ENCODE data around the gene DLG3.

DLG3 gene

DNA sequence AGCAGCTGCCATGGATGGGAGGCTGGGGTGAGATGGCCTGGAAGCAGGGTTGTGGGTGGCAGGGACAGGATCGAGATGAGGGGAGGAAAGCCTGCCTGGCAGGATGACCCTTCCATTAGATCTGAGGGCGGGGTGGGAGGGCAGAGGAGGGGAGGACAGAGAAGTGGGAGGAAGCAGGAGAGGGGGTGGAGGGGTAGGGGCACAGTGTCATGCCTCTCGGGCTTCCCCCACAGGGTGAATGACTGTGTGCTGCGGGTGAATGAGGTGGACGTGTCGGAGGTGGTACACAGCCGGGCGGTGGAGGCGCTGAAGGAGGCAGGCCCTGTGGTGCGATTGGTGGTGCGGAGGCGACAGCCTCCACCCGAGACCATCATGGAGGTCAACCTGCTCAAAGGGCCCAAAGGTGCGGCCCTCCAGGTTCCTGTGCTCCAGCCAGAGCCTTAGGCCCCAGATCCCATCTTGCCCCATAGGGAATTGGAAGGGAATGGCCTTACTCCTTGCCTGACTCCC lies 4.9 kb downstream of the DLG3 start:
- Histone ChIP-seq H3K4me1 (ENCODE audit: control insufficient read depth, low read length) (peaks cover 27% of the 10 kb centered on the region), H3F3A (ENCODE audit: control insufficient read depth, insufficient read depth) (0 out of 2 replicates have a peak, but pooled peaks cover 9% of the 10 kb centered on the region), H3K79me2 (ENCODE audit: control insufficient read depth, low read length) (no peaks in the 10 kb centered on the region), H3K9me2 (replicated peaks; ENCODE audit: control insufficient read depth, low read length) (no peaks in the 10 kb centered on the region), H4K20me1 (ENCODE audit: control insufficient read depth, insufficient read depth, low read depth, low read length) (no peaks in the 10 kb centered on the region), H3K36me3 (ENCODE audit: control insufficient read depth, low read length) (no peaks in the 10 kb centered on the region), H3K27ac (ENCODE audit: low read depth, low read length) (no peak overlapping the region), H3K4me3 (ENCODE audit: low read length) (no peak overlapping the region), H3K4me2 (ENCODE audit: low read length) (no peak overlapping the region), H3K9me3 (ENCODE audit: control insufficient read depth, insufficient read depth, low read length) (no peaks in the 10 kb centered on the region), H3K27me3 (ENCODE audit: control insufficient read depth, low read length) (peaks cover 4% of the 10 kb centered on the region)
- TF ChIP-seq, protein P1, sequence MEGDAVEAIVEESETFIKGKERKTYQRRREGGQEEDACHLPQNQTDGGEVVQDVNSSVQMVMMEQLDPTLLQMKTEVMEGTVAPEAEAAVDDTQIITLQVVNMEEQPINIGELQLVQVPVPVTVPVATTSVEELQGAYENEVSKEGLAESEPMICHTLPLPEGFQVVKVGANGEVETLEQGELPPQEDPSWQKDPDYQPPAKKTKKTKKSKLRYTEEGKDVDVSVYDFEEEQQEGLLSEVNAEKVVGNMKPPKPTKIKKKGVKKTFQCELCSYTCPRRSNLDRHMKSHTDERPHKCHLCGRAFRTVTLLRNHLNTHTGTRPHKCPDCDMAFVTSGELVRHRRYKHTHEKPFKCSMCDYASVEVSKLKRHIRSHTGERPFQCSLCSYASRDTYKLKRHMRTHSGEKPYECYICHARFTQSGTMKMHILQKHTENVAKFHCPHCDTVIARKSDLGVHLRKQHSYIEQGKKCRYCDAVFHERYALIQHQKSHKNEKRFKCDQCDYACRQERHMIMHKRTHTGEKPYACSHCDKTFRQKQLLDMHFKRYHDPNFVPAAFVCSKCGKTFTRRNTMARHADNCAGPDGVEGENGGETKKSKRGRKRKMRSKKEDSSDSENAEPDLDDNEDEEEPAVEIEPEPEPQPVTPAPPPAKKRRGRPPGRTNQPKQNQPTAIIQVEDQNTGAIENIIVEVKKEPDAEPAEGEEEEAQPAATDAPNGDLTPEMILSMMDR (IDR thresholded peaks at IDR 0.05; ENCODE audit: low read depth, low read length, poor library complexity, severe bottlenecking): no peak
- TF ChIP-seq EZH2phosphoT487 (IDR thresholded peaks at IDR 0.05; ENCODE audit: borderline replicate concordance, low read length): no peak

DNA sequence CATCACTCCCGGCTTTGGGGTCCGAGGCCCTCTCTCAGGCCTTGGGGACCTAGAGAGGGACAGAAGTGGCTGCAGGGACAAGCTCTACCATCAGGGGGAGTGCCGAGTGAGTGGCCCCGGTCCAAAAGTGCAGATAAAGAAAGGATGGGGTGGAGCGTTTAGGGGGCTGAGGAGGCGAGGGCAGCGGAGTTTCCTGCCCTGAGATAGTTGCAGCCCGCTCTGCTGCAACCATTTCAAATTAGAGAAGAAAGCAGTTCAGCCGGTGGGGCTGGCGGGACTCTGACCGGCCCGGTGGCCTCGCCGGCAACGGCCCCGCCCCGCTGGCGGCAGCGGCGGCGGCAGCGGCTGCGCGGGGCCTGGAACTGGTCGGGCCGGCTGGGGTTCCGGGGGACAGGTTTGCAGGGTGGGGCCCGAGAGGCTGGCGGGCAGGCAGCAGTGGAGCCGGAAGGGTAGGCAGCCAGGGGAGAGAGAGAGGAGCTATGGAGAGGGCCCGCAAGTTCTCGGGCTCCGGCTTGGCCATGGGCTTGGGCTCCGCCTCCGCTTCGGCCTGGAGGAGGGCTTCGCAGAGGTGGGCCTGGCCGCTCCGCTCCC lies 7.6 kb downstream of the DLG3 start:
- H3F3A ChIP-seq (ENCODE audit: control insufficient read depth, insufficient read depth): 0 out of 2 replicates have a peak, but pooled peaks cover 9% of the 10 kb centered on the region
- peaks cover 45% of the 10 kb centered on the region for H3K4me1 ChIP-seq (ENCODE audit: control insufficient read depth, low read length)
- no peaks in the 10 kb centered on the region for H3K9me3 ChIP-seq (ENCODE audit: control insufficient read depth, insufficient read depth, low read length)
- peaks cover 6% of the 10 kb centered on the region; the same call in 1 of the 2 replicates for H3K36me3 ChIP-seq (ENCODE audit: control insufficient read depth, low read length)
- no peaks in the 10 kb centered on the region for H3K27me3 ChIP-seq (ENCODE audit: control insufficient read depth, low read length)
- peak overlapping the region; percentile 76 for H3K4me3 ChIP-seq (ENCODE audit: low read length)
- no peaks in the 10 kb centered on the region for H3K9me2 ChIP-seq (replicated peaks; ENCODE audit: control insufficient read depth, low read length)
- no peaks in the 10 kb centered on the region for H4K20me1 ChIP-seq (ENCODE audit: control insufficient read depth, insufficient read depth, low read depth, low read length)
- H3K79me2 ChIP-seq (ENCODE audit: control insufficient read depth, low read length): peaks cover 20% of the 10 kb centered on the region
- peak overlapping the region; percentile 45; the same call in 1 of the 2 replicates for H3K27ac ChIP-seq (ENCODE audit: low read depth, low read length)
- TF ChIP-seq, protein P1 (IDR thresholded peaks at IDR 0.05; ENCODE audit: low read depth, low read length, poor library complexity, severe bottlenecking): peak; percentile 67
- TF ChIP-seq EZH2phosphoT487 (IDR thresholded peaks at IDR 0.05; ENCODE audit: borderline replicate concordance, low read length): no peak
- H3K4me2 ChIP-seq (ENCODE audit: low read length): peak overlapping the region; percentile 90

DNA sequence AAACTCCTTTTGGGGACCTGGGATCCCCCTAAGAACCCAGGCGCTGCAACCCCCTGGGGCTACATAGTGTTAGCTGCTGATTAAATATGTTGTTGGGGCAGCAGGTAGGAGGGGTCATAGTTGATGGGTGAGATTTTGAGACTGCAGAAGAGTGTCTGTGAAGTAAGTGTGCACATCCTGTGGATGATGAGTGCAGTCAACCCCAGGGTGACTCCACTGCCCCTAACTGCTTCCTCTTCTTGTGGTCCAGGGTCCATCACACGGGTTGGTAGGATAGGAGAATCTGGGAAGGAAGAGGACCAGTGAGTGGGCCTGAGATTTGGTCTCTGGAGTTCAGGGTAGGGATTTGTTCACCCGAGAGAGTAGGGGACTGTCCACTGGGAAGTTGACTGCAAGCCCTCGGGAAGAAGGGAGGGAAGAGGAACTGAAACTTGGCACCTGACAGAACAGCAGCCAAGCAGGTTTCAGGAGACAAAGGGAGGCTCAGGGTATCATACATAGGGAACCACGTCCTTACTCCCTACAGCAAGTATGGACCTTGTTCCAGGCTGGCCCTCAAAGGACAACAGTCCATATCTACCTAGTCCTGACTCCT lies 8.5 kb downstream of the DLG3 start:
- peaks cover 6% of the 10 kb centered on the region; the same call in 1 of the 2 replicates for H3K36me3 ChIP-seq (ENCODE audit: control insufficient read depth, low read length)
- no peaks in the 10 kb centered on the region for H4K20me1 ChIP-seq (ENCODE audit: control insufficient read depth, insufficient read depth, low read depth, low read length)
- peaks cover 21% of the 10 kb centered on the region for H3K79me2 ChIP-seq (ENCODE audit: control insufficient read depth, low read length)
- H3K9me3 ChIP-seq (ENCODE audit: control insufficient read depth, insufficient read depth, low read length): no peaks in the 10 kb centered on the region
- H3K4me1 ChIP-seq (ENCODE audit: control insufficient read depth, low read length): peaks cover 45% of the 10 kb centered on the region
- H3F3A ChIP-seq (ENCODE audit: control insufficient read depth, insufficient read depth): 0 out of 2 replicates have a peak, but pooled peaks cover 9% of the 10 kb centered on the region
- TF ChIP-seq, protein P1 (IDR thresholded peaks at IDR 0.05; ENCODE audit: low read depth, low read length, poor library complexity, severe bottlenecking): no peak
- TF ChIP-seq EZH2phosphoT487 (IDR thresholded peaks at IDR 0.05; ENCODE audit: borderline replicate concordance, low read length): no peak
- no peaks in the 10 kb centered on the region for H3K27me3 ChIP-seq (ENCODE audit: control insufficient read depth, low read length)
- H3K27ac ChIP-seq (ENCODE audit: low read depth, low read length): peak overlapping the region; percentile 45; the same call in 1 of the 2 replicates
- H3K4me3 ChIP-seq (ENCODE audit: low read length): peak overlapping the region; percentile 76
- H3K9me2 ChIP-seq (replicated peaks; ENCODE audit: control insufficient read depth, low read length): no peaks in the 10 kb centered on the region
- H3K4me2 ChIP-seq (ENCODE audit: low read length): peak overlapping the region; percentile 90
